Measurements from ENCODE around the gene SERTAD2. TPM values are rescaled to one million over a fixed set of nuclear protein-coding genes. Genes with fewer than 3 reads are reported as not detected.

The SERTAD2 gene
- total RNA-seq, 2 donors from 2014 or later: 15.8 to 22.2 TPM

- H3K9me3 ChIP-seq: no peaks in the 10 kb centered on the region
- no peaks in the 10 kb centered on the region for H3K36me3 ChIP-seq
- no peaks in the 10 kb centered on the region for H3K27me3 ChIP-seq
- no peaks in the 10 kb centered on the region for H3K4me1 ChIP-seq
- H3K4me3 ChIP-seq: no peak overlapping the region
- no peak for DNase-seq (ENCODE audit: low spot score)
- no peak overlapping the region for H3K27ac ChIP-seq
- no peak for TF ChIP-seq CTCF (IDR thresholded peaks at IDR 0.05)
Observed at GRCh38 chr2:64678771-64679590, 25.3 kb upstream of the SERTAD2 start.

- no peaks in the 10 kb centered on the region for H3K36me3 ChIP-seq
- DNase-seq (ENCODE audit: low spot score): no peak
- H3K4me1 ChIP-seq: no peaks in the 10 kb centered on the region
- no peaks in the 10 kb centered on the region for H3K9me3 ChIP-seq
- no peak overlapping the region for H3K4me3 ChIP-seq
- TF ChIP-seq CTCF (IDR thresholded peaks at IDR 0.05): no peak
- H3K27ac ChIP-seq: no peak overlapping the region
- H3K27me3 ChIP-seq: no peaks in the 10 kb centered on the region
Observed at GRCh38 chr2:64677530-64677929, 23.8 kb upstream of the SERTAD2 start.

GRCh38 chr2:64675860-64676259, 22.1 kb upstream of the SERTAD2 start:
- Histone ChIP-seq H3K4me1 (no peaks in the 10 kb centered on the region), H3K9me3 (no peaks in the 10 kb centered on the region), H3K4me3 (no peak overlapping the region), H3K27ac (no peak overlapping the region), H3K36me3 (no peaks in the 10 kb centered on the region), H3K27me3 (no peaks in the 10 kb centered on the region)
- TF ChIP-seq CTCF (IDR thresholded peaks at IDR 0.05): no peak
- no peak for DNase-seq (ENCODE audit: low spot score)

- no peaks in the 10 kb centered on the region for H3K4me1 ChIP-seq
- no peaks in the 10 kb centered on the region for H3K36me3 ChIP-seq
- H3K27me3 ChIP-seq: no peaks in the 10 kb centered on the region
- no peak for DNase-seq (ENCODE audit: low spot score)
- H3K27ac ChIP-seq: no peak overlapping the region
- TF ChIP-seq CTCF (IDR thresholded peaks at IDR 0.05): no peak
- H3K4me3 ChIP-seq: no peak overlapping the region
- no peaks in the 10 kb centered on the region for H3K9me3 ChIP-seq
Observed at GRCh38 chr2:64672708-64673107, 19.0 kb upstream of the SERTAD2 start.

GRCh38 chr2:64670047-64670446, 16.3 kb upstream of the SERTAD2 start:
- no peak for DNase-seq (ENCODE audit: low spot score)
- no peaks in the 10 kb centered on the region for H3K36me3 ChIP-seq
- no peaks in the 10 kb centered on the region for H3K27me3 ChIP-seq
- TF ChIP-seq CTCF (IDR thresholded peaks at IDR 0.05): no peak
- no peaks in the 10 kb centered on the region for H3K9me3 ChIP-seq
- no peak overlapping the region for H3K4me3 ChIP-seq
- H3K4me1 ChIP-seq: no peaks in the 10 kb centered on the region
- H3K27ac ChIP-seq: no peak overlapping the region

- Histone ChIP-seq H3K27me3 (no peaks in the 10 kb centered on the region), H3K4me1 (no peaks in the 10 kb centered on the region), H3K9me3 (no peaks in the 10 kb centered on the region), H3K27ac (no peak overlapping the region), H3K36me3 (no peaks in the 10 kb centered on the region), H3K4me3 (no peak overlapping the region)
- no peak for TF ChIP-seq CTCF (IDR thresholded peaks at IDR 0.05)
- DNase-seq (ENCODE audit: low spot score): no peak
Observed at GRCh38 chr2:64669288-64669687, 15.6 kb upstream of the SERTAD2 start.

All from right atrium auricular region (tissue), 2 donors.